GM12878 (cell line): ENCODE results near the gene SMC3. TPM values are rescaled to one million over a fixed set of nuclear protein-coding genes. Genes with fewer than 3 reads are reported as not detected.

Experiments
- CUX1 ChIP-seq: IDR thresholded peaks from 2 replicates; pipeline ENCODE4 v1.6.1; 2012; ENCODE audit warnings: improper control_type of control experiment, low read depth, low read length; ENCODE audit not compliant: insufficient replicate concordance
- JUND ChIP-seq: IDR thresholded peaks from 2 replicates; pipeline ENCODE4 v1.6.1; 2012; ENCODE audit warnings: low read depth, mild to moderate bottlenecking, low read length, improper control_type of control experiment, moderate library complexity
- SREBF2 ChIP-seq: IDR thresholded peaks from 2 replicates; pipeline ENCODE4 v1.6.1; 2012; ENCODE audit warnings: mild to moderate bottlenecking, low read length
- ZBTB4 ChIP-seq: fragments of 450-650 bp; formaldehyde crosslinking; IDR thresholded peaks from 2 replicates; pipeline ENCODE4 v1.4.0; 2022; ENCODE audit warnings: mild to moderate bottlenecking, moderate library complexity
- polyA plus RNA-seq, 11 experiments: library from polyadenylated mRNA; depleted of rRNA in 4 of 11; unstranded in 6 of 11; stranded (reverse) in 5 of 11; fragments of >200 nt; fragmentation: Nextera tagmentation in 4 of 11; fragmentation: Illumina TruSeq in 1 of 11; extraction: Ambion mirVana in 4 of 11; extraction: Trizol in 1 of 11; gene quantifications; 1 replicate in 1 of 11; 2 replicates in 10 of 11; pipeline versions ENCODE4 v1.2.1 to v1.2.3, GENCODE V29; 2011 to 2016; ENCODE audit warnings: inconsistent platforms in 2 of 11, missing spikeins in 2 of 11, low read depth in 1 of 11
- total RNA-seq, 4 experiments: library from RNA; depleted of rRNA in 3 of 4; stranded (reverse); fragments of >200 nt in 3 of 4; fragmentation: Illumina TruSeq in 1 of 4; extraction: Trizol in 1 of 4; gene quantifications; 2 replicates each; pipeline versions ENCODE4 v1.2.1 to v1.2.3, GENCODE V29; 2013 to 2021

The SMC3 gene
- total and polyA plus RNA-seq, 10 of the 15 experiments (the other 5 are each of a cell fraction or from before 2014, with no cell fraction given) = 30.4 to 123 (median 48.3) TPM

GRCh38 chr10:110637558-110638053 lies 70.1 kb downstream of the SMC3 start (continued):
- TF ChIP-seq CUX1 (no peak), SREBF2 (no peak), JUND (no peak), ZBTB4 (CRISPR knock-in tag) (no peak)
